Vagina (tissue), 2 donors: Measurements from ENCODE around the gene ZKSCAN3. TPM values are rescaled to one million over a fixed set of nuclear protein-coding genes. Genes with fewer than 3 reads are reported as not detected.
A peak's percentile ranks its signal among the peaks of the same experiment; 100 is the strongest.

Experiments
- DNase-seq, 2 donors: peaks; one replicate each; pipeline ENCODE4 v3.0.0-alpha.2; 2017; ENCODE audit errors: extremely low spot score in 2 of 2
- H3K27ac ChIP-seq: fragments of 200-600 bp; sonication (generic); one replicate; pipeline ENCODE4 v1.5.1; 2019
- H3K27me3 ChIP-seq: fragments of 200-600 bp; sonication (generic); one replicate; pipeline ENCODE4 v1.5.1; 2019
- H3K36me3 ChIP-seq, 2 donors: fragments of 200-600 bp; sonication (generic); one replicate each; pipeline ENCODE4 v1.5.1; 2017 to 2019
- H3K4me1 ChIP-seq: fragments of 200-600 bp; sonication (generic); one replicate; pipeline ENCODE4 v1.5.1; 2019
- H3K4me3 ChIP-seq, 2 donors: fragments of 200-600 bp; sonication (generic); 1 replicate in 1 of 2; 2 replicates in 1 of 2; pipeline ENCODE4 v1.5.1; 2016 to 2019
- H3K9me3 ChIP-seq: fragments of 200-600 bp; sonication (generic); one replicate; pipeline ENCODE4 v1.5.1; 2019
- CTCF ChIP-seq, 3 experiments: fragments of 450-650 bp in 2 of 3; fragments of 200-600 bp in 1 of 3; sonication (generic) in 1 of 3; IDR thresholded peaks; one replicate each; pipeline ENCODE4 v1.5.1; 2017 to 2019; ENCODE audit warnings: antibody characterized with exemption in 3 of 3, mild to moderate bottlenecking in 2 of 3, moderate library complexity in 2 of 3
- POLR2A ChIP-seq, 2 donors: fragments of 450-650 bp; IDR thresholded peaks; one replicate each; pipeline ENCODE4 v1.6.1; 2017; ENCODE audit warnings: antibody characterized with exemption in 2 of 2, mild to moderate bottlenecking in 2 of 2, moderate library complexity in 2 of 2
- POLR2AphosphoS5 ChIP-seq, 2 donors: sonication (generic); formaldehyde crosslinking; IDR thresholded peaks; one replicate each; pipeline ENCODE4 v1.9.0; 2017; ENCODE audit warnings: antibody characterized with exemption in 2 of 2, mild to moderate bottlenecking in 2 of 2, low read depth in 1 of 2; ENCODE audit not compliant: insufficient read depth in 1 of 2
- intact Hi-C: fragments of 100-400 bp; cut with DNase I; formaldehyde crosslinking; loops from one replicate; pipeline ENCODE4 v1.15.1; 2023
- total RNA-seq: library from RNA; depleted of rRNA; stranded (reverse); fragments of >200 nt; gene quantifications from one replicate; pipeline ENCODE4 v1.2.3, GENCODE V29; 2016

The ZKSCAN3 gene
- total RNA-seq, 1 donor from 2014 or later: 2.9 TPM

GRCh38 chr6:28351493-28351925 is 1.8 kb downstream of the ZKSCAN3 start:
- no peak overlapping the region for H3K27ac ChIP-seq
- intact Hi-C loops: loop anchor here (10.0 kb wide), 1 partner anchor 227 kb away; the partner anchor contains the start of gene ZSCAN16
- no peak for TF ChIP-seq CTCF (IDR thresholded peaks at IDR 0.05)
- TF ChIP-seq POLR2A (IDR thresholded peaks at IDR 0.05): no peak
- no peak for TF ChIP-seq POLR2AphosphoS5 (IDR thresholded peaks at IDR 0.05; ENCODE audit: insufficient read depth in 1 of 2, low read depth in 1 of 2)

GRCh38 chr6:28353356-28353755 is 3.6 kb downstream of the ZKSCAN3 start:
- Histone ChIP-seq H3K27ac (peak overlapping the region; percentile 89), H3K9me3 (no peaks in the 10 kb centered on the region), H3K27me3 (no peaks in the 10 kb centered on the region), H3K4me3 (peak overlapping the region in 1 of 2 donors; percentile 29), H3K36me3 (no peaks in the 10 kb centered on the region), H3K4me1 (peaks cover 50% of the 10 kb centered on the region)
- TF ChIP-seq CTCF (IDR thresholded peaks at IDR 0.05): no peak
- no peak for TF ChIP-seq POLR2A (IDR thresholded peaks at IDR 0.05)
- DNase-seq: no peak
- intact Hi-C loops: loop anchor here (10.0 kb wide), 1 partner anchor 229 kb away; the partner anchor contains the start of gene ZSCAN16

More at GRCh38 chr6:28351493-28351925, 1.8 kb downstream of the ZKSCAN3 start:
- Histone ChIP-seq H3K9me3 (no peaks in the 10 kb centered on the region), H3K4me1 (peaks cover 45% of the 10 kb centered on the region), H3K36me3 (no peaks in the 10 kb centered on the region), H3K27me3 (no peaks in the 10 kb centered on the region), H3K4me3 (peak overlapping the region; percentile 1 to 70)
- DNase-seq: no peak

- no peak for DNase-seq
- no peaks in the 10 kb centered on the region for H3K27me3 ChIP-seq
- H3K4me3 ChIP-seq: peak overlapping the region in 1 of 2 donors; percentile 29
- no peaks in the 10 kb centered on the region for H3K9me3 ChIP-seq
- peak; percentile 40 to 75 for TF ChIP-seq POLR2AphosphoS5 (IDR thresholded peaks at IDR 0.05; ENCODE audit: insufficient read depth in 1 of 2, low read depth in 1 of 2)
- no peak for TF ChIP-seq POLR2A (IDR thresholded peaks at IDR 0.05)
- TF ChIP-seq CTCF (IDR thresholded peaks at IDR 0.05): no peak
- intact Hi-C loops: loop anchor here (10.0 kb wide), 1 partner anchor 229 kb away; the partner anchor contains the start of gene ZSCAN16
- H3K36me3 ChIP-seq: no peaks in the 10 kb centered on the region
- peak overlapping the region; percentile 89 for H3K27ac ChIP-seq
- H3K4me1 ChIP-seq: peaks cover 50% of the 10 kb centered on the region
These were observed 4.4 kb downstream of the ZKSCAN3 start for GRCh38 chr6:28353981-28354676.

GRCh38 chr6:28354688-28355554 is 5.2 kb downstream of the ZKSCAN3 start:
- Histone ChIP-seq H3K27ac (peak overlapping the region; percentile 89), H3K4me1 (peaks cover 50% of the 10 kb centered on the region), H3K4me3 (peak overlapping the region; percentile 61 to 64), H3K27me3 (no peaks in the 10 kb centered on the region), H3K36me3 (no peaks in the 10 kb centered on the region), H3K9me3 (no peaks in the 10 kb centered on the region)
- no peak for DNase-seq
- intact Hi-C loops: loop anchor here (10.0 kb wide), 1 partner anchor 230 kb away; the partner anchor contains the start of gene ZSCAN16
- no peak for TF ChIP-seq POLR2AphosphoS5 (IDR thresholded peaks at IDR 0.05; ENCODE audit: insufficient read depth in 1 of 2, low read depth in 1 of 2)
- TF ChIP-seq CTCF (IDR thresholded peaks at IDR 0.05): no peak
- TF ChIP-seq POLR2A (IDR thresholded peaks at IDR 0.05): no peak
